GM21825 (cell line): ENCODE measurements around the gene C1orf198.

Source experiments
- ATAC-seq: cut with Tn5 transposase; IDR thresholded peaks from one replicate; pipeline ENCODE4 v1.9.1; 2021; ENCODE audit warnings: mild to moderate bottlenecking, moderate library complexity; ENCODE audit not compliant: unreplicated experiment

The C1orf198 gene

DNA sequence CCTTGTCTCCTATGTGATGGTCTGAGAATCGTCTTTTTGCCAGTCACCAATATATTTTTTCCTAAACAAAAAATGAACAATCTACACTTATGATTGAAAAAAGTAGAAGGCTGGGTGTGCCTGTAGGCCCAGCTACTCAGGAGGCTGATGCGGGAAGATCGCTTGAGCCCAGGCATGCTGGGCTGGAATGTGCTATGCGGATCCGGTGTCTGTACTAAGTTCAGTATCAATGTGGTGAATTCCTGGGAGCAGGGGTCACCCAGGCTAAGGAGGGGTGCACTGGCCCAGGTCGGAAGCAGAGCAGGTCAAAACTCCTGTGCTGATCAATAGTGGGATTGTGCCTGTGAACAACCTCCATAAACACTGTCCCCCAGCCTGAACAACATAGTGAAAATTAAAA is 25.7 kb upstream of the C1orf198 start:
- no peak for ATAC-seq

- ATAC-seq, result peak; percentile 69
Observed at GRCh38 chr1:230892018-230892491, 23.7 kb upstream of the C1orf198 start.

DNA sequence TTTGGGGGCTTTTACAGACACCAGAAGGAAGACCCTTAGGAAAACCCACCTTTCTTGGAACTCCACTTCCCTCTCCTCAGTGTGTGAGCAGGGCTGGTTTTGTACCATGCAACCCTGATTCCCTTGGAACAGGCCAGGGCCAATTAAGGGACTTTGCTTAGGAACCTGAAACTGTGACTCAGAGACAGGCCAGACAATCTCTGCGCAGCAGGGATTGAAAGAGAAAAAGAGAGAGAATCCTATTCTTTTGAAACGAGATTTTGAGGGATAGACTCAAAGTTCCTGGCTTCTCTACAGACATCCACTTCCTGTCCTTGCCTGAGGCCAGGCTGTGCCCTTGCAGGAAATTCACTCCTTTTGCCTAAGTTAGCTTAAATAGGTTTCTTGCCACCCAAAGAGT is 23.1 kb upstream of the C1orf198 start:
- no peak for ATAC-seq

GRCh38 chr1:230884646-230885045 is 16.3 kb upstream of the C1orf198 start:
- ATAC-seq, result no peak

DNA sequence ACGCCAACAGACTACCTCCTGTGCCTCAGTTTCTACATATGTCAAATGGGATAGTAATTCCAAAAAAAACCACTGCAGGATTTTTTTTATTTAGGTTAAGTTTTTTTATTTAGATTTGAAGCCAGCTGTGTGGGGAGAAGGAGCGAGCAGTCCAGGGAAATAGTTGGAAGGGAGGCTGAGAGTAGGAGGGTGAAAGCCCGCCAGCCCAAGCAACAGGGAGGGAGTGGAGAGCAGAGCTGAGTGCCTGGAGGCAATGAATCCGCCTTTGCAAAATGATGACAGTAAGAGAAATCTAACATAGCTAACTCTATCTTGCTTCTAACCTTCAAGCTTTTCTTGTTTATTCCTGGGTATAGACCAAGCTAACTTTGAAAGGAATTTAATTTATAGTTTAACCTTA is 15.6 kb upstream of the C1orf198 start:
- no peak for ATAC-seq

- no peak for ATAC-seq
Observed at GRCh38 chr1:230879778-230880177, 11.5 kb upstream of the C1orf198 start.

GRCh38 chr1:230878591-230878990 is 10.3 kb upstream of the C1orf198 start:
- ATAC-seq, result no peak

- ATAC-seq, result no peak
Observed at GRCh38 chr1:230877924-230878590, 9.7 kb upstream of the C1orf198 start.

- ATAC-seq, result no peak
Observed at GRCh38 chr1:230877146-230877923, 9.0 kb upstream of the C1orf198 start.

- ATAC-seq, result no peak
Observed at GRCh38 chr1:230876660-230877059, 8.3 kb upstream of the C1orf198 start.

- ATAC-seq, result no peak
Observed at GRCh38 chr1:230875370-230875769, 7.0 kb upstream of the C1orf198 start.

- ATAC-seq, result no peak
Observed at GRCh38 chr1:230870916-230871315, 2.6 kb upstream of the C1orf198 start.

DNA sequence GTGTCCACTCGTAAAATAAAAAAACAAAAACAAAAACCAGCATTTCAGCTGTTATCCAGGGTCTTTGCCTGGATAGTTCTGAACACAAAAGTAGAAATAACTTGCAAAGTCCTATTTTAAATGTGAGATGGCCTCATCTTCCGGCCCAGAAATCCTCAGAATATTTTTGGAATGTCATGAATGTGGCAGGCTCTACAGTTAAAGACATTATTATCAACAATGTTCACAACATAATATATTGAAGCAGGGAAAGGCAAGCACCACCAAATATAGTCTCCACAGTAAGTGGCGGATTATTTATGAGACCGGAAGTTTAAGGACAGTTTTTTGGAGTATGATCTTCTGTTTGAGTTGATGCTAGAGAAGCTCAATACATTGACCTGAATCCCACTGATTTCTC is 1.2 kb upstream of the C1orf198 start:
- ATAC-seq, result no peak

- peak; percentile 50 for ATAC-seq
Observed at GRCh38 chr1:230868736-230869385, 540 bp upstream of the C1orf198 start.

DNA sequence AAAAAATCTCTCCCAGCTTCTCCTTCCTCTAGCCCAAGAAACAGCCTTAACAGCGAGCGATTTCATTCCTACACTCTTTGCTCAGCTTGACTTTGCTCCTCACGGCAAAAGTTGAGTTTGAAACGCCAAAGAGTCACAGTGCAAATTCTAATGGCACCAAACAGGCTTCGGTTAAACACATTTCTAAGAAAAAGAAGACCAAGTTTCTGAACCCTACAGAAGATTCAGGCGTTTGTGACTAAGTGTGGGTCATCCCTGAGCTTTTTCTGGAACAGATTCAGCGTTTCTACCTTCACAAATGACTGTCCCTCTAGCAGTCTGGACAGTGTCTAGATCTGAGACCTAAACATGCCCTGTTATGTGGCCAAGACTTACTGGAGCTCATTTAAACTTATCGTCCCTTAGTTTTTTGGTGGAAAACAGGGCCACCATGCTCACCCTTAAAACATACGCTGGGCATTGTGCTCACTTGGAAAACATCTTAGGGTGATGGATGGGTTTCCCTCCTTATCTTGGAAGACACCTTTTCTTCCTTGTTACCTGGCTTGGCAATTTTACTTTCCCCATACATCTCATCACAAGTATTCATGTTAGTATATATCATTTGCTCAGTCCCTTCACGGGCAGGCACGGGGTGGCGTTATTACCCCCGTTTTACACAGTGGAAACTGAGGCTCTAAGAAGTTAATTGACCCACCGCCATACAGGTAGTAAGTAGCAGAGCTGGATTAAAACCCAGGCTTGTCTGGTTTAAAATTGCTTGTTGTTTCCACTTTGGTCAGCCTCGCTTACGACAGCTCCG is 1.0 kb downstream of the C1orf198 start:
- no peak for ATAC-seq

- ATAC-seq, result no peak
Observed at GRCh38 chr1:230866171-230867070, 1.9 kb downstream of the C1orf198 start.

DNA sequence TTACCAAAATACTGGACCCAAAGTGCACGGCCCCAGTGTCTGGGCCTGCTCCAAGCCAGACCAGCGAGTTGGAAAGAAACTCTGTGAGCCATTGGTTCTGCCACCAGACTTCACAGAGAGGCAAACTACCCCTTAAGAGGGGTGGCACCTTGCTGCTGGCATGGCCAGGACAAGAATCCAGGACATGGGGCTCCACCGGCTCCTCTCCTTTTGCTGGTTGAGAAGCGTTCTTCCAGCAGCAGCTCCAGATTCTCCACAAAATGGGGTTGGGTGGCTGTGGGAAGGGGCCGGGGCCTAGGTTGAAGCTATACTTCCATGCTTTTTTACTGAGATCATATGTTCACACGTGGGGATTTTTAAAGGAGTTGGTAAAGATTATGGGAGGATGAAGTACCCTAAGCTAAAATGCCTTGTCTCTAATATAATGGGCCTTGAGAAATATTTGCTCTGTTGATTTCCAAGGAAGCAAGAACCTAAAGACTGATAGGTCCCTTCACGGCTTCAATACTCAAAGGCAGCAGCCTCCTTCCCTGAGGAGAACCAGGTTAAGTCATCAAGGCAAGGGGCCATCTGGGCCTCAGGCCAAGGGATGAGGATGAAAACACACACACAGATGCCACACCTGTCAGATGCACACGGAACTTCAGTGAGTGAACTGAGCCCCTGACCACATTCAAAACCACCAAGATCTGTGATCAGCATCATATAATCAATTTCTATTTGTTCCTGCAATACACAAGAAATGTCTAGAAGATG is 3.1 kb downstream of the C1orf198 start:
- ATAC-seq, result no peak

GRCh38 chr1:230864441-230864840 is 3.9 kb downstream of the C1orf198 start:
- ATAC-seq, result no peak

GRCh38 chr1:230863449-230863848 is 4.9 kb downstream of the C1orf198 start:
- ATAC-seq, result no peak
